ENCODE data around the gene TTPAL.
"Not testable (repeated sequence)": the region's sequence is repeated elsewhere in the genome, so short reads cannot be mapped to it uniquely, and the experiment has no call there.

Gene TTPAL

GRCh38 chr20:44468044-44468782 is 7.5 kb upstream of the TTPAL start:
- DNase-seq (ENCODE audit: low spot score) = no peak

GRCh38 chr20:44470327-44470726 is 5.3 kb upstream of the TTPAL start:
- no peak for DNase-seq (ENCODE audit: low spot score)

- no peak for DNase-seq (ENCODE audit: low spot score)
Observed at GRCh38 chr20:44471481-44471882, 4.2 kb upstream of the TTPAL start.

- DNase-seq (ENCODE audit: low spot score) = not testable (repeated sequence)
Observed at GRCh38 chr20:44472283-44472682, 3.4 kb upstream of the TTPAL start.

DNA sequence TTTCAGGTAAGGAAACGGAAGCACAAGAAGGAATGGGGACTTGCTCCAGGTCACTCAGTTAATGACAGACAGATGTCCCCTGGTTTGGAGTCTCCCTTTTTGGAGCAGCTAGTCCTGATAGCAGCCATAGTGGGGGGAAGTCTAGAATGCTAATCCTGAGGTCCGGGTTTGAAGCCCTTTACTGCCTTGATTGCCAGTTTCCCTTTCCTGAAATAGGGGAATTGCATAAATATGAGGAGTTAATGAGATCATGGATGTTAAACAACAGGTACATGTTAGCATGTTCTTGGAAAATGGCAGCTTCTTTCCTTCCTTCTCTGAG is 341 bp upstream of the TTPAL start:
- DNase-seq (ENCODE audit: low spot score) = no peak

- DNase-seq (ENCODE audit: low spot score) = no peak
Observed at GRCh38 chr20:44477151-44477550, 1.5 kb downstream of the TTPAL start.

GRCh38 chr20:44478206-44478605 is 2.5 kb downstream of the TTPAL start:
- DNase-seq (ENCODE audit: low spot score) = no peak

GRCh38 chr20:44479643-44480042 is 4.0 kb downstream of the TTPAL start:
- DNase-seq (ENCODE audit: low spot score) = no peak

DNA sequence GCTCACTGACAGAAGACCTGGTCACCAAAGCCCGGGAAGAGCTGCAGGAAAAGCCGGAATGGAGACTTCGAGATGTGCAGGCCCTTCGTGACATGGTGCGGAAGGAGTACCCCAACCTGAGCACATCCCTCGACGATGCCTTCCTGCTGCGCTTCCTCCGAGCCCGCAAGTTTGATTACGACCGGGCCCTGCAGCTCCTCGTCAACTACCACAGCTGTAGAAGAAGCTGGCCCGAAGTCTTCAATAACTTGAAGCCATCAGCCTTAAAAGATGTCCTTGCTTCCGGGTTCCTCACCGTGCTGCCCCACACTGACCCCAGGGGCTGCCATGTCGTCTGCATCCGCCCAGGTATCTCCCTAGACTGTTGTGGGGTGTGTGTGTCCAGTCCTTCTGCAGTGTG is 4.4 kb downstream of the TTPAL start:
- no peak for DNase-seq (ENCODE audit: low spot score)

- no peak for DNase-seq (ENCODE audit: low spot score)
Observed at GRCh38 chr20:44481719-44482416, 6.2 kb downstream of the TTPAL start.

GRCh38 chr20:44483112-44483511 is 7.4 kb downstream of the TTPAL start:
- no peak for DNase-seq (ENCODE audit: low spot score)

DNA sequence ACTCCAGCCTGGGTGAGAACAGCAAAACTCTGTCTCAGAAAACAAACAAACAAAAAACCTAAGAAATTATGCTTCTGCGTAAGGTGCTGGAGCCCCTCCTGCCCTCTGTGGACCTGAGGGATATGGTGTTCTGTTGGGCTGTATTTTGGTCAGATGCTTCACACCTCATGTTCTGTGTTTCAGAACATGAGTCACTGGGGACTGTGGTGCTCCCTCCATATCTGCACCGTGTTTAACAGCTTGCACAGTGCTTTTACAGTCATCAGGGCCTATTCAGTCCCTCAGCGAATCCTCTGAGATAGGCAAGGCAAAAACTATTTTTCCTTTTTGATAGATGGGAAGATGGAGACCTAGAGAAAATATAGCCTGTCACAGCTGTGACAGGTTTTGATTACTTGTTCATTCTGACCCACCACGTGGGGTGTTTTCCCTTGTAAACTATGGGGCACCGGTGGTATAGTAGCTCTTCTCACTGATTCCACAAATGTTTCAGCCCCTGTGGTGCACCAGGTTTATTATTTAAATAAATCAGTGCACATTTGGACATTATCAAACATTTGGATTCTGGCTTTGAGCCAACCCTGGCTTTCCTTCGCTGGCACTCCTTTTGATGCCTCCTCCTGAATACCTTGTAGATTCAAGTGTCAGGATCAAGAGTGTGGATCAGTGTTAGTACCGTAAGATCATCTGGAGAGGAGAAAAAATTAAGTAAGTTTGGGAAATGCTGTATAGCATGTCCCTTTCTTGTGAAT is 9.6 kb downstream of the TTPAL start:
- DNase-seq (ENCODE audit: low spot score) = no peak

GRCh38 chr20:44485830-44486198 is 10.1 kb downstream of the TTPAL start:
- no peak for DNase-seq (ENCODE audit: low spot score)

DNA sequence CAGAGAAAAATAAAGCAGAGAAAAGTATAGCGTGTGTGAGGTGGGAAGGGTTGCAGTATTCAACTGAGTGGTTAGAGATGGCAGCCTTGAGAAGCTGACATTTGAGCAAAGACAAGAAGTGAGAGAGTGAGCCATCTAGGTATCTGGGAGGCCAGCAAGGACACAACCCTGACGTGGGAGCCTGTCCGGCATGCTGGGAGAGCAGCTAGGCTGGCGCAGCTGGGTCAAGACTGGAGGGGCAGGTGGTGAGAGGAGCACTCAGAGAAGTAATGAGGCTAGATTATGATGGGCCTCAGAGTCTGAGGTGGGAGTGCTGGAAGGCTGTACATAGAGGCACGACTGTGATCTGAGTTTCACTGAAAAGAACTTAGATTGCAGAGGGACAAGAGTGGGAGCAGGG is 12.9 kb downstream of the TTPAL start:
- DNase-seq (ENCODE audit: low spot score) = no peak

DNA sequence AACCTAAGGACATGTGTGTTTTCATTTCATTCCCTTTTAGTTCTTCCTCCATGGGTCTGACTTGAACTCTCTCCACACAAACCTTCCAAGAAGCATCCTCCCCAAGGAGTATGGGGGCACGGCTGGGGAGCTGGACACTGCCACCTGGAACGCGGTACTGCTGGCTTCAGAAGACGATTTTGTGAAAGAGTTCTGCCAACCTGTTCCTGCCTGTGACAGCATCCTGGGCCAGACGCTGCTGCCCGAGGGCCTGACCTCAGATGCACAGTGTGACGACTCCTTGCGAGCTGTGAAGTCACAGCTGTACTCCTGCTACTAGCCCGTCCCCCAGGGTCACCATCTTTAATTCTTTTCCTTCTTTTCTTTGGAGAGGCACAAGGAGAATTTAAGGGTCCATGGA is 13.5 kb downstream of the TTPAL start:
- DNase-seq (ENCODE audit: low spot score) = no peak

DNA sequence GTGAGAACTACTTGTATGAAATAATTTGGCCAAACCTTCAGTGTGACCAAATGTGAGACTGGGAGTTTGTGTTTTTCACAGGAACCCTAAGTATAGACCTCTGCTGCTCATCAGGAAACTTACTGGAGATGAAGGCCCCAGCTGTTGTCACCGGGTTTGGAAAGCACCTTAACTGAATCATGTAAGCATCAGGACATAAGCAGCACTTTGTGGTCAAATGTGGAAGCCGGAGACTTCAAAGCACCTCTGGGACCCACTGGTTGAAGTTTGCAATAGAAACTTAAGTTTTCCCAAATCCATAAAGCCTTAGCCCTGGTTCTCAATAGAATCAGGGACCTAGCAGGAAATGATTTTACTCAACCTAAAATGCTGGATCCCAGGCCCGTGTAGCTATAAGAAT is 14.3 kb downstream of the TTPAL start:
- no peak for DNase-seq (ENCODE audit: low spot score)

DNA sequence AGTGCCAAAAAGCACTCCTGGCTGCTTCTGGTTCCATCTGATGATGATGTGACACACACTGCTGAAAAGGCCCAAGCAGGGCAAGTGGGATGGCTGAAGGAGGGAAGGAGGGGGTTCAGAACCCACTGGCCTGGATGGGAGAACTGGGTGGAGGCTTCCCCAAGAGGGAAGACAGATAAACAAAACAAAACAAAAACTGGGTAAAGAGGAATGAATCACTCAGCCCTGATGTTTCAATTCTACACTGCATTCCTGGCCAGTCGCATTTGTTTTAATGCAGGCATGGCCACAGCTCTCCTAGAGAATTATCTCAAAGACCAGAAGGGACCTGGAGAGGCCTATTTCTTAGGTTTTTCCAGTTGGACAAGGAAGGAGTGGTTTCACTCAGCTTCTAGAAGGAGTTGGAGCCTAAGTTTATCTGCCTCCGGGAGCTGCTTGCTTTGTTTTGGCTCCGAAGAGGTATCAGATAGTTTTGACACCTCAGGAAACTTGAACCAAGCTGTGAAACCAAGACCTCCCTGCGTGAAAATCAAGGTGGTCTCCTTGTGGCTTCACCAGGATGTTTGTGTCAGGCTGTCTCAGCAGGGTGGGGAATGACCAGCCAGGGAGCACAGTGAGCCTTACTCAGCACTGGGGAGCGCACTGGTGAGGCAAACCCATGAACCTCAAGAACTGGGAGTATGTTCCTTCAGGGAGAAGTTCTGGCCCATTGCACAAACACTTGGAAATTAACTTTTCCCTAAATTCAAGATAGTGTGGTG is 16.1 kb downstream of the TTPAL start:
- DNase-seq (ENCODE audit: low spot score) = no peak

DNA sequence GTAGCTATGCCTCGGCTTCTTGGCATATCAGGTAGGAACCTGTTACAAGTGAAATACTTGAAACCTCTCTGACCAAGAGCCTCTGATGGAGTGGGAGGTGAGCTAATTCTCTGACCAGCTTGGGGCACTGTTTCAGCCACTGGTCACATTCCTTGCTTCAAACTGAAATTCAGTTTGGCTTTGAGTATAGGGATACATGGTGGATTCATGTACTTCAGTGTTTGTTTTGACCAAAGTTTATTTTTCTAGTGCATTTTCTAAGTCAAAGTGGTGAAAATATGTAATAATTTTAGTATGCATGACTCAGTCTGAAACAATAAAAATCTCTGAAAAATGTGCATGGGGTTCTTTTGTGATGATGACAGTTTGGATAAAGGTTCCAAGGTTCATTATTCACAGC is 18.6 kb downstream of the TTPAL start:
- DNase-seq (ENCODE audit: low spot score) = no peak

GRCh38 chr20:44494681-44495080 is 19.0 kb downstream of the TTPAL start:
- DNase-seq (ENCODE audit: low spot score) = no peak

GRCh38 chr20:44495257-44495656 is 19.6 kb downstream of the TTPAL start:
- no peak for DNase-seq (ENCODE audit: low spot score)

GRCh38 chr20:44495802-44496481 is 20.3 kb downstream of the TTPAL start:
- no peak for DNase-seq (ENCODE audit: low spot score)

DNA sequence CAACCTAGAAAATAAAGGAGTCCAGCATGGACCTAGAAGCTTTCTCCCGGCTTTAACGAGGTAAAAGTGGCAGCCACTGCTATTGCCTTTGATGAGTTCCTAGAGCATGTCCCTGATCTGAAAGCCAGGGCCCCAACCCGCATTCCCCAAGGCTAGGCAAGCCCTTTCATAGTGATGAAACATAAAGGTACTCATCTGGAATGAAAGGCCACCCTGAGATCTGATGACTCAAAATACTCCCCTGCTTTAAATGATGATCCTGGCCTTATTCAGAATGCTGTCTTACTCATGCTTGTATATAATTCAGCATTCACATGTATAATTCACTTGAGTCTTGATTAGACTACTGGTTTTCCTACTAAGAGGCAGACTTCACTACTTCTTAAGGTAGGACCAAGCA is 21.3 kb downstream of the TTPAL start:
- no peak for DNase-seq (ENCODE audit: low spot score)

Measured in ecto neural progenitor cell (in vitro differentiated cells).